ENCODE results near the gene PAF1. TPM values are rescaled to one million over a fixed set of nuclear protein-coding genes. Genes with fewer than 3 reads are reported as not detected.

PAF1 gene
- total RNA-seq, 2 donors from 2014 or later: 52.0 TPM

DNA sequence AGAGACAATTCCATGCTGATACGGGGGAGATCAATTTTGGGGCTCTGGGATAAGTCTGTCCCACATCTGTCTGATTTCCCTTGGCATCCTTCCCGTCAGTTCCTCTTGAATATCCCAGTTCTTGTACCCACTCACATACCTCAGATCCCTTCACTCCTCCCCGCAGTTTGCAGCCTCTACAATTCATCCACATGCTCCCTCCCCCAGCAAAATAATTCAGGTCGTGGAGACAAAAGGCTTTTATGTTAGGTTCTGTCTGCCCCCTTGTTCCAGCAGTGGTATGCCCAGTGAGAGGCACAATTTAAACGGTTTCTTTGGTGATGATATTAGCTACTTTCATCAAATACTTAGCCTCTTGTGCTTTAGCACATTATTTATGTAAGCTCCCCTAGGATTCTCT, 35.3 kb upstream of the PAF1 start:
- no peak overlapping the region for H3K27ac Mint-ChIP-seq
- peaks cover 0 to 7% of the 10 kb centered on the region in 2 donors for H3K36me3 Mint-ChIP-seq (ENCODE audit: insufficient read depth in 2 of 2)
- H3K4me1 Mint-ChIP-seq (ENCODE audit: low read depth): peaks cover 11% of the 10 kb centered on the region
- DNase-seq: no peak
- no peak overlapping the region for H3K4me3 Mint-ChIP-seq
- no peaks in the 10 kb centered on the region for H3K27me3 Mint-ChIP-seq (ENCODE audit: low read depth)
- no peak for ATAC-seq (replicated peaks in 1 of 2)
- no peaks in the 10 kb centered on the region for H3K9me3 Mint-ChIP-seq

DNA sequence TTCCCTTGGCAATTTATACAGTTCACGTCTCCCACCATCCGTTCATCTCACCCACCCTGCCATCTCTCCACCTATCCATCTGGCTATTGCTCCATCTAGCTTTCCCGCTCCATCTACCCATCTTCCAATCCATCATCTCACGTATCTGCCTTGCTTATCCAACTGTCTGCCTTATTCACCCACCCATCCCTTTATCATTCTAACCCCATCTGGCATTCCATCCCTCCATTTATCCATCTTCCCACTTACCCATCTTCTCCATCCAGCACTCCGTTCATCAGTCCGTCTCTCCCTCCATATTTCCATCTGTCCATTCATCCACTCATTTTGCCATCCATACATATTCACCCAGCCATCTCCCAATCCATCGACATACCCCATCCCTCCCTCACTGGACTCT, 34.8 kb upstream of the PAF1 start:
- H3K27me3 Mint-ChIP-seq (ENCODE audit: low read depth): no peaks in the 10 kb centered on the region
- peak overlapping the region; percentile 3 for H3K27ac Mint-ChIP-seq
- no peaks in the 10 kb centered on the region for H3K9me3 Mint-ChIP-seq
- DNase-seq (no peak), ATAC-seq (replicated peaks in 1 of 2) (no peak)
- peaks cover 0 to 7% of the 10 kb centered on the region in 2 donors for H3K36me3 Mint-ChIP-seq (ENCODE audit: insufficient read depth in 2 of 2)
- no peak overlapping the region for H3K4me3 Mint-ChIP-seq
- H3K4me1 Mint-ChIP-seq (ENCODE audit: low read depth): peaks cover 7% of the 10 kb centered on the region

DNA sequence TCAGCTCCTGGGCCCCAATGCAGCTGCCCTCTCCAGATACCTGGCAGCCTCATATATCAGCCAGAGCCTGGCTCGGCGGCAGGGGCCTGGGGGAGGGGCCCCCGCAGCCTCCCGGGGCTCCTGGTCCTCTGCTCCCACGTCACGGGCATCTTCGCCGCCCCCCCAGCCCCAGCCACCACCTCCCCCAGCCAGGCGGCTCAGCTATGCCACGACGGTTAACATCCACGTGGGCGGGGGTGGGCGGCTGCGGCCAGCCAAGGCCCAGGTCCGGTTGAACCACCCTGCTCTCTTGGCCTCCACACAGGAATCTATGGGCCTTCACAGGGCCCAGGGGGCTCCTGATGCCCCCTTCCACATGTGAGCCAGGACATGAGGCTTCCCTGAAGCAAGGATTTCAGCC, 34.0 kb upstream of the PAF1 start:
- no peak overlapping the region for H3K4me3 Mint-ChIP-seq

DNA sequence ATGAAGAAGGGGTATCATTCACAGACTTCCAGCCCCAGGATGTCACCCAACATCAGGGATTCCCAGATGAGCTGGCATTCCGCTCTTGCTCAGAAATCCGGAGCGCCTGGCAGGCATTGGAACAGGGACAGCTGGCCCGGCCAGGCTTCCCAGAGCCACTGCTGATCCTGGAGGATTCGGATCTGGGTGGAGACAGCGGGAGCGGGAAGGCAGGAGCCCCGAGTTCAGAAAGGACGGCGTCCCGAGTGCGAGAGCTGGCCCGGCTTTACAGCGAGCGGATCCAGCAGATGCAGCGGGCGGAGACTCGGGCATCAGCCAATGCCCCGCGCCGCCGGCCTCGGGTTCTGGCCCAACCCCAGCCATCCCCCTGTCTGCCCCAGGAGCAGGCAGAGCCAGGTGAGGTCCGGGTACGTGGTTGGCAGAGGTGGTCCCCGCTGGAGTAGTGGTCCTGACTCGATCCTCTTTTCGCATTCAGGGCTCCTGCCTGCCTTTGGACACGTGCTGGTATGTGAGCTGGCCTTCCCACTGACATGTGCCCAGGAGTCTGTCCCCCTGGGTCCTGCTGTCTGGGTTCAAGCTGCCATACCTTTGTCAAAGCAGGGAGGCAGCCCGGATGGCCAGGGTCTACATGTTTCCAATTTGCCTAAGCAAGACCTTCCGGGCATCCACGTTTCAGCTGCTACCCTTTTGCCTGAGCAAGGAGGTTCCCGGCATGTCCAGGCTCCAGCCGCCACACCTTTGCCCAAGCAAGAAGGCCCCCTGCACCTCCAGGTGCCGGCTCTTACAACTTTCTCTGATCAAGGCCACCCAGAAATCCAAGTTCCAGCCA, 32.6 kb upstream of the PAF1 start:
- no peaks in the 10 kb centered on the region for H3K4me1 Mint-ChIP-seq (ENCODE audit: low read depth)
- H3K4me3 Mint-ChIP-seq: no peak overlapping the region
- peaks cover 0 to 6% of the 10 kb centered on the region in 2 donors for H3K36me3 Mint-ChIP-seq (ENCODE audit: insufficient read depth in 2 of 2)
- no peak overlapping the region for H3K27ac Mint-ChIP-seq
- ATAC-seq (replicated peaks in 1 of 2) (no peak), DNase-seq (no peak)
- H3K9me3 Mint-ChIP-seq: no peaks in the 10 kb centered on the region
- no peaks in the 10 kb centered on the region for H3K27me3 Mint-ChIP-seq (ENCODE audit: low read depth)

More for the DNA sequence above, 34.0 kb upstream of the PAF1 start:
- ATAC-seq (replicated peaks in 1 of 2) (no peak), DNase-seq (no peak)
- H3K27me3 Mint-ChIP-seq (ENCODE audit: low read depth): no peaks in the 10 kb centered on the region
- H3K27ac Mint-ChIP-seq: no peak overlapping the region
- no peaks in the 10 kb centered on the region for H3K9me3 Mint-ChIP-seq
- H3K4me1 Mint-ChIP-seq (ENCODE audit: low read depth): no peaks in the 10 kb centered on the region
- H3K36me3 Mint-ChIP-seq (ENCODE audit: insufficient read depth in 2 of 2): peaks cover 0 to 5% of the 10 kb centered on the region in 2 donors

DNA sequence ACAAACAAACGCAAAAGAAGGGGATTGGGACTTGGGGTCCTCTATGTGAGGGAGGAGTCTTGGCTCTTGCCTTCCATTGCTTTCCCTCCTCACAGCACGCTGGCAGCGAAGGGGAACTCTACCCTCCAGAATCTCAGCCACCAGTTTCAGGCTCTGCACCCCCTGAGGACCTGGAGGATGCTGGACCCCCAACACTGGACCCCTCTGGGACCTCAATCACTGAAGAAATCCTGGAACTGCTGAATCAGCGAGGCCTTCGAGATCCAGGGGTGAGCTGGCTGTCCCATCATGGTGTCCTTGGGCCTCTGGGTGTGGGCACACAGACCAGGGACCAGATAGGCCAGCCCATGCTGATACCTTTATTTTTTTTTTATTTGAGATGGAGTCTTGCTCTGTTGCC, 31.1 kb upstream of the PAF1 start:
- H3K9me3 Mint-ChIP-seq: no peaks in the 10 kb centered on the region
- H3K36me3 Mint-ChIP-seq (ENCODE audit: insufficient read depth in 2 of 2): peaks cover 2 to 6% of the 10 kb centered on the region in 2 donors
- no peak overlapping the region for H3K27ac Mint-ChIP-seq
- DNase-seq (no peak), ATAC-seq (replicated peaks in 1 of 2) (no peak)
- no peaks in the 10 kb centered on the region for H3K27me3 Mint-ChIP-seq (ENCODE audit: low read depth)
- H3K4me3 Mint-ChIP-seq: no peak overlapping the region
- H3K4me1 Mint-ChIP-seq (ENCODE audit: low read depth): peaks cover 6% of the 10 kb centered on the region

DNA sequence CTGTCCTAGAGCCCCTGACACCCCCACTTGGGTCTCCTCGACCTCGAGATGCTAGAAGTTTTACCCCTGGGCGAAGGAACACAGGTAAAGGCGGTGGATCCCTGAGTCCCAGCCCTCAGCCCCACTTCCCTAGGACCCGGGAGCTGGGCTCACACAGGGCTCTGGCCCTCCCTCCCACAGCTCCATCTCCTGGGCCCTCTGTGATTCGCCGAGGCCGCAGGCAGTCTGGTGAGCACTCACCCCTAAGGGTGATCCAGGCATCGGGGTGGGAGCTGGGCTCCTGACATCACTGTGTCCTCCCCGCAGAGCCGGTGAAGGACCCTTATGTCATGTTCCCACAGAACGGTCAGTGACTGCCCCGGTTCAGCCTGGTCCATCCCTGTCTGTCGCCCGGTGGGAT, 29.9 kb upstream of the PAF1 start:
- ATAC-seq (replicated peaks in 1 of 2) (no peak), DNase-seq (no peak)
- no peak overlapping the region for H3K27ac Mint-ChIP-seq
- no peaks in the 10 kb centered on the region for H3K27me3 Mint-ChIP-seq (ENCODE audit: low read depth)
- H3K36me3 Mint-ChIP-seq (ENCODE audit: insufficient read depth in 2 of 2): peaks cover 2 to 6% of the 10 kb centered on the region in 2 donors
- no peaks in the 10 kb centered on the region for H3K9me3 Mint-ChIP-seq
- H3K4me3 Mint-ChIP-seq: no peak overlapping the region
- peaks cover 6% of the 10 kb centered on the region for H3K4me1 Mint-ChIP-seq (ENCODE audit: low read depth)

DNA sequence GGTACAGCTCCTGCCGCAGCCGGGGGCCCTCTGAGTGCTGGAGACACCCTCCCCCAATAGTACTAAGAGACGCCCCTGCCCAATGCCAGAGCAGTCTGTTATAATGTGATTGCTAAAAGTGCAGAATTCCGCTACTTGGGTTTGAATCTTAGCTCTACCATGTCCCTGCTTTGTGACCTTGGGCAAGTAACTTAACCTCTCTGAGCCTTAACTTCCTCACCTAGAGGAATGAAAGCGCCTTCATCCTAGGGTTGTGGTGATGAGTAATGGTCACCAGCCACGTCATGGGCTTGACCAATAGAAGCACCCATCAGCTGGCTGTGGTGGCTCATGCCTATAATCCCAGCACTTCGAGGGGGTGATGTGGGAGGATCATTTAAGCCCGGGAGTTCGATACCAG, 28.1 kb upstream of the PAF1 start:
- Mint-ChIP-seq H3K27ac (no peak overlapping the region), H3K9me3 (no peaks in the 10 kb centered on the region)
- no peak for ATAC-seq (replicated peaks in 1 of 2)

DNA sequence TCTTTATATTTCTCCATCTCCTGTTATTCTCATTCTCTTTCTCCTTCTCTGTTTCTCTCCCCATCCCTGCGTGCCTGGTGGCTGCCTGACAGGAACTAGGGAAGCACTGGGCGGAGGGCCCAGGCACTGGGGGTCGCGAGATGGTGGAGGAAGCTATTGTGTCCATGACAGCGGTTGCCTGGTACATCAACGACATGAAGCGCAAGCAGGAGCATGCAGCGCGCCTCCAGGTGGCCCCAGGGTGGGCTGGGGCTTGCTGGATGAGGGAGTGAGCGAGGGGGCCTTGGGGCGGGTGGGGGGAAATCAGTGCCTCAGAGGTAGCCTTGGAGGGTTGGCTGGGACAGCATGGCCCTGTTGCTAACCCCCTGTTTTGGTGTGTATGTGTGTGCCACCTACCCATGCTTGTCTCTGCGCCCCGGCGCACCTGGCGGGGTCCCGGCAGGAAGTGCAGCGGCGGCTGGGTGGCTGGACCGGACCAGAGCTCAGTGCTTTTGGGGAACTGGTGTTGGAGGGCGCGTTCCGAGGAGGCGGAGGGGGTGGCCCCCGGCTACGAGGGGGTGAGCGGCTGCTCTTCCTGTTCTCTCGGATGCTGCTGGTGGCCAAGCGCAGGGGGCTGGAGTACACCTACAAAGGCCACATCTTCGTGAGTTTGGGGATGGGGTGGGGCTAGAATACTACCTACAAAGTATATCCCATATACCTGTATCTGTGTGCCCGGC, 26.7 kb upstream of the PAF1 start:
- H3K9me3 Mint-ChIP-seq: no peaks in the 10 kb centered on the region
- peaks cover 18% of the 10 kb centered on the region for H3K4me1 Mint-ChIP-seq (ENCODE audit: low read depth)
- DNase-seq: no peak
- no peak overlapping the region for H3K4me3 Mint-ChIP-seq
- ATAC-seq (replicated peaks in 1 of 2): no peak
- peak overlapping the region; percentile 28 for H3K27ac Mint-ChIP-seq
- H3K36me3 Mint-ChIP-seq (ENCODE audit: insufficient read depth in 2 of 2): peaks cover 7 to 13% of the 10 kb centered on the region in 2 donors
- no peaks in the 10 kb centered on the region for H3K27me3 Mint-ChIP-seq (ENCODE audit: low read depth)

More for the DNA sequence above, 28.1 kb upstream of the PAF1 start:
- peaks cover 5 to 12% of the 10 kb centered on the region in 2 donors for H3K36me3 Mint-ChIP-seq (ENCODE audit: insufficient read depth in 2 of 2)
- H3K4me1 Mint-ChIP-seq (ENCODE audit: low read depth): peaks cover 13% of the 10 kb centered on the region
- DNase-seq: no peak
- no peaks in the 10 kb centered on the region for H3K27me3 Mint-ChIP-seq (ENCODE audit: low read depth)
- H3K4me3 Mint-ChIP-seq: no peak overlapping the region

DNA sequence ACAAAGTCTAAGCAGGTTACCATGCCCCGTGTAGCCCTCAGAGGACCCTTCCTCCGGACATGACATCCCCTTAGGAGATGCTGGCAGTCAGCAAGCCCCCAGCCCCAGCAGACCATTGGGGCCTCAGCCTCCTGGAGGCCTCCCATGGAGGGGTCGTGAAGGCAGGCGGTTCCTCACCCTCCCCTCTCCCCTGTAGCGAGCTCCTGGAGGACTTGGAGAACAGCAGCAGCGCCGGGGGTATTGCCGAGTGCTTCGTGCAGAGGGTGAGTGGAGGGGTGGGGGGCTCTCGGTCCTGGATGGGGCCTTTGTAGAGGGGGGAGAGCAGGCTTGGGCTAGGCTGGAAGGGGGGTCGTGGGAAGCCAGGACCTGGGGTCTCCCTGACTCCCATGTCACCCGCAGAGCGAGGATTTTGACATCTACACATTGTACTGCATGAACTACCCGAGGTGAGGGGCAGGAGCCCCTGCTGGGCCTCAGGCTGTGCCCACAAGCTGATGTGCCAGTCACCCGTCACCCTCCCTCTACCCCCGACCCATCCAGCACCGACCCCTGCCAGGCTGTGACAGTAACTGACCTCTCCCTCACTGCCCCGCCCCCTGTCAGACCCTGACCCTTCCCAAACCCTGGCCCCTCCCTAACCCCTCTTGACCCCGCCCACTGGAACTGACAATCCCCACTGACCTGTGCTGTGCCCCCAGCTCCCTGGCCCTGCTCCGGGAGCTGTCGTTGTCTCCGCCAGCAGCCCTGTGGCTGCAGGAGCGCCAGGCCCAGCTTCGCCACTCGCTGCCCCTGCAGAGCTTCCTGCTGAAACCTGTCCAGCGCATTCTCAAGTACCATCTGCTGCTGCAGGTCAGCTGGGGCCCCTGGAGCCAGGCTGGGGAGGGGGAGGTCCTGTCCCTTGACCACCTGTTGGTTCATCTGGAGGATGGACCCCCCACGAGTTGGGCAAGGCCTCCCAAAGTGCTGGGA, 25.5 kb upstream of the PAF1 start:
- Mint-ChIP-seq H3K27ac (no peak overlapping the region), H3K4me1 (ENCODE audit: low read depth) (peaks cover 27% of the 10 kb centered on the region), H3K9me3 (no peaks in the 10 kb centered on the region), H3K36me3 (ENCODE audit: insufficient read depth in 2 of 2) (peaks cover 8 to 10% of the 10 kb centered on the region in 2 donors), H3K27me3 (ENCODE audit: low read depth) (no peaks in the 10 kb centered on the region), H3K4me3 (no peak overlapping the region)
- DNase-seq (no peak), ATAC-seq (replicated peaks in 1 of 2) (no peak)

DNA sequence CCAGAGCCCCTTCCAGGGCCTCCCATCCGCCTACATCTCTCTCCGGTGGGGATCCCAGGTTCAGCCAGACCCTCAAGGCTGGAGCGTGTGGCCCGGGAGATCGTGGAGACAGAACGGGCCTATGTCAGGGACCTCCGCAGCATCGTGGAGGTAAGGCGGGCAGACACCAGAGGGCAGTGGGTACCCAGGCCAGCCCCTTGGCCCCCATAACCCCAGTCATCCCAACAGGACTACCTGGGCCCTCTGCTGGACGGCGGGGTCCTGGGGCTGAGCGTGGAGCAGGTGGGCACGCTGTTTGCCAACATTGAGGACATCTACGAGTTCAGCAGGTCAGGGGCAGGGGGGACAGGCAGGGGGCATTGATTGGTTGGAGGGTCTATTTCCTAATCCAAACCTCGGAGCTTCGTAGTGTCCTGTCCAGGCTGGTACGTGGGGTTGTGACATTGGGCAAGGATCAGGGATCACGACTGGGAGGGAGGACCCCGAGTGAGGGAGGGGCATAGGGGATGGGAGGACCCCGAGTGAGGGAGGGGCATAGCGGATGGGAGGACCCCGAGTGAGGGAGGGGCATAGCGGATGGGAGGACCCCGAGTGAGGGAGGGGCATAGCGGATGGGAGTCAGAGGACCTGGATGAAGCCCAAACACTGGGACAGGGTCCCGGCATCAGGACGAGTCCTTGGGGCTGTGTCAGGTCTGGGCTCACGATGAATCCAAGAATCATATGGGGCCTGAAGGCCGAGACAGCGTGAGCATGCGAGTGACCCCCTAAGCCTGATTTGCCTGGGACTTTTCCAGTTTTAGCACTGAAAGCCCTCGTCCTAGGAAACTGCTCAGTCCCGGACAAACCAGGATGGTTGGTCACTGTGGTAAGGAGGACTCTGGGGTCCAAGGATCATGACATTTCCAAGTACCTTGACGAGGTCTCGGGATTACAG, 24.5 kb upstream of the PAF1 start:
- DNase-seq: no peak
- ATAC-seq (replicated peaks in 1 of 2): no peak
- Mint-ChIP-seq H3K9me3 (no peaks in the 10 kb centered on the region), H3K4me1 (ENCODE audit: low read depth) (peaks cover 37% of the 10 kb centered on the region), H3K27me3 (ENCODE audit: low read depth) (no peaks in the 10 kb centered on the region), H3K4me3 (no peak overlapping the region), H3K36me3 (ENCODE audit: insufficient read depth in 2 of 2) (peaks cover 8 to 13% of the 10 kb centered on the region in 2 donors), H3K27ac (no peak overlapping the region)

DNA sequence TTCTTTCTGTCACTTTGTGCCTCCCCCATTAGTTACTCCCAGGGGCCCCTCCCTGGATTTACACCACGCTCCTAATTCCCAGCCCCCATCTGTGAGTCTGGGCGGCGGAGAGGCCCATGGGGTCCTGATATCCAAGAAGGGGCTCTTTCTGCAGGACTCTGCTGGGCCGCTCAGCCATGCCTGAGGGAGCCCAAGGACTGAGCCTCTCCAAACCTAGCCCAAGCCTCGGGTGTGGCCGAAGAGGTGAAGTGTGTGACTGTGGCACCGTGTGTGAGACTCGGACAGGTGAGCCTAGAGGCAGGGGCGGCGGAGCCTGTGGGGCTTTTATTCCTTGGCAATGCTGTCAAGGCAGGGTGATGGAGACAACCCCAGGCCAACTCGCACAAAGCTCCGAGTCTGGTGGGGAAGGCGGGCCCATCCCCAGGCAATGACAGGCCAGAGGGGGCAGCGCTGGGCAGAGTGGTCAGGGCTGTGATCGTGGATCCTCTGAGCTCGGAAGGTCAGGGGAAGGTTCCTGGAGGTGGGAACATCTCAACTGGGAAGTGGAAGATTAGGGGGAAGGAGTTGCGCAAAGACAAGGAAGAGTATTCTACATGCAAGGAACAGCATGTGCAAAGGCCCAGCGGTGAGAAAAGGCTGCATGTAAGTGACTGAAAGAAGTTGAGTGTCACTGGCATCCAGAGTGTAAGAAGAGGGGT, 23.2 kb upstream of the PAF1 start:
- peaks cover 42% of the 10 kb centered on the region for H3K4me1 Mint-ChIP-seq (ENCODE audit: low read depth)
- H3K36me3 Mint-ChIP-seq (ENCODE audit: insufficient read depth in 2 of 2): peaks cover 8 to 15% of the 10 kb centered on the region in 2 donors
- no peaks in the 10 kb centered on the region for H3K27me3 Mint-ChIP-seq (ENCODE audit: low read depth)
- H3K9me3 Mint-ChIP-seq: no peaks in the 10 kb centered on the region
- H3K27ac Mint-ChIP-seq: peak overlapping the region; percentile 71
- ATAC-seq (replicated peaks in 1 of 2) (no peak), DNase-seq (no peak)
- H3K4me3 Mint-ChIP-seq: peak overlapping the region; percentile 88 to 100

Data from activated T-cell treated with anti-CD3 and anti-CD28 coated beads, Interleukin-2, amount 50 U/mL, for 72 hours (primary cell).